HuH-7 (cell line): ENCODE measurements around the gene FGF7.
"Not testable (repeated sequence)": the region's sequence is repeated elsewhere in the genome, so short reads cannot be mapped to it uniquely, and the experiment has no call there.

ENCODE experiments used
- DNase-seq: peaks from one replicate; pipeline ENCODE4 v3.0.0; 2011; ENCODE audit warnings: low spot score

The FGF7 gene, protein sequence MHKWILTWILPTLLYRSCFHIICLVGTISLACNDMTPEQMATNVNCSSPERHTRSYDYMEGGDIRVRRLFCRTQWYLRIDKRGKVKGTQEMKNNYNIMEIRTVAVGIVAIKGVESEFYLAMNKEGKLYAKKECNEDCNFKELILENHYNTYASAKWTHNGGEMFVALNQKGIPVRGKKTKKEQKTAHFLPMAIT

DNA sequence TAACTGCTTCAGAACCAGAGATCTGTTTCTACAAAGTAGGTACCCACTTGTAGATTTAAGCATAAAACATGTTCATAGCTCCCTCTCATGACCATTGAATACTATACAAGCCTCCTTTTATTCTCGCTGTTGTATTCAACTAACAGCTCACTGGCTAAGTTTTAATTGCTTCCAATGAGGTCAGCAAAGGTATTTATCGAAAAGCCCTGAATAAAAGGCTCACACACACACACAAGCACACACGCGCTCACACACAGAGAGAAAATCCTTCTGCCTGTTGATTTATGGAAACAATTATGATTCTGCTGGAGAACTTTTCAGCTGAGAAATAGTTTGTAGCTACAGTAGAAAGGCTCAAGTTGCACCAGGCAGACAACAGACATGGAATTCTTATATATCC, at the start of gene FGF7:
TSS of gene FGF7 (plus strand) at position 222 of the 400 bp plus-strand sequence. CDS start 1,056 bp downstream, outside the sequence.
- DNase-seq: no peak

DNA sequence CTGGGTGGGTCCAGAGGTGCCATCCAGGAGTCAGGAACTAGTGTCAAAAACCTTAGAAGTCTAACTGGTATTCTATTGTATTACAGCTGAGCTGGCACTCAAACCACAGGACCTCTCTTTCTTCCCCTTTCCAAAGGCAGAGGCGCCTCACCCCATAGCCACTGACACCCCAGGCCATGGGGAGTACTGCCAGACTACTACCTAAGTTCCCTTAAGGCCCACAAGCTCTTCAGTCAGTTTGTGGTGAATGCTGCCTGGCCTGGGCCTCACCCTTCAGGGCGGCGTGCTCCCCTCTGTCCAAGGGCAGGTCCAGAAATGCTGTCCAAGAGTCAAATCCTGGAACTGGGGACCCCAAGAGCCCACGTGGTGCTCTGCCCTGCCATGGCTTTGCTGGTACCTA, 43.0 kb upstream of the FGF7 start:
- no peak for DNase-seq

DNA sequence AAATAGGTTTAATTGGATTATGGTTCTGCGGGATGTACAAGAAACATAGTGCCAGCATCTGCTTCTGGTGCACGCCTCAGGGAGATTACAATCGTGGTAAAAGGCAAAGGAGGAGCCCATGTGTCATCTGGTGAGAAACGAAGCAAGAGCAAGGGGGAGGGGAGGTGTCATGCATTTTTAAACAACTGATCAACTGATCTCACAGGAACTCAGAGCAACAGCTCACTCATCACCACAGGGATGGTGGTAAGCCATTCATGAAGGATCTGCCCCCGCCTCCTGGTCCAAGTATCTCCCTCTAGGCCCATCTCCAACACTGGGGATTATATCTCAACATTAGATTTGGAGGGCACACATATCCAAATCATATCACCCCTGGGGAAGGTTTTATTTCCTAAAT, 42.1 kb upstream of the FGF7 start:
- no peak for DNase-seq

DNA sequence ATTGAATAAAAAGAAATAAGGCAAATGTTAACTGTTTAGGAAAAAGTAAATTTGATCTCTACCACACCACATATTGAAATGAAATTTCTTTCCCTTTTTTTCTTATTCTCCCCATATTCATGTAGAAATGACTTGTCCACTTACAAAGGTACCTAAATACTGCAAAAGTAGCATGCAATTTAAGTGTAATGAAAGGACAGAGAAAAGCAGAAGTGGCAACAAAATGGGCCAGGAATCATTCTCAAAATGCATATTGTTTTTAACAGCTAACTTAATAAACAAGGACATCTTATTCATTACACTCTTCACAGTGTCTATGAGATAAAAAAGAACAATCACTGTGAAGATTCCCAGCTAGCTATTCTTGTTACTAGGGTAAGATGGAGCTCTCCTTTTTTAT, 40.6 kb upstream of the FGF7 start:
- no peak for DNase-seq

DNA sequence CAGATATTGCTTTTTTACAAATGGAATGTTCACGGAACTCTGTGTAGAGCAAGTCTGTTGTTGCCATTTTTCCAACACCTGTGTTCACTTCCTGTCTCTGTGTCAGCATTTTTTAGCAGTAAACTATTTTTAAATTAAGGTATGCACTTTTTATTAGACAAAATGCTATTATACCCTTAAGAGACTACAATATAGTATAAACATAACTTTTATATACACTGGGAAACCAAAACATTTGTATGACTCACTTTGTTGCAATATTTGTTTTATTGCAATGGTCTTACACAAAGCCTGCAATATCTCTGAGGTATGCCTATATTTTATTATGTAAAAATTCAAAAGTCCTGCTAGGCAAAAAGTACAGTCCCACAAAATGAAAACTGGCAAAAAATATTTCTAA, 39.8 kb upstream of the FGF7 start:
- no peak for DNase-seq

DNA sequence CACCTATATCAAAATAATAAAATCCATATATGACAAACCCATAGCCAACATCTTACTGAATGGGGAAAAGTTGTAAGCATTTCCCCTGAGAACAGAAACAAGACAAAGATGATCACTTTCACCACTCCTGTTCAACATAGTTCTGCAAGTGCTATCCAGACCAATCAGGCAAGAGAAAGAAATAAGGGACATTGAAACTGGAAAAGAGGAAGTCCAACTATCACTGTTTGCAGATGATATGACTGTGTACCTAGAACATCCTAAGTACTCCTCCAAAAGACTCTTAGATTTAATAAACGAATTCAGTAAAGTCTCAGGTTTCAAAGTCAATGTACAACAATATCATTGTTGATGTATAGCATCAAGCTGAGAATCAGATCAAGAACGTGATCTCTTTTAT, 35.6 kb upstream of the FGF7 start:
- no peak for DNase-seq

DNA sequence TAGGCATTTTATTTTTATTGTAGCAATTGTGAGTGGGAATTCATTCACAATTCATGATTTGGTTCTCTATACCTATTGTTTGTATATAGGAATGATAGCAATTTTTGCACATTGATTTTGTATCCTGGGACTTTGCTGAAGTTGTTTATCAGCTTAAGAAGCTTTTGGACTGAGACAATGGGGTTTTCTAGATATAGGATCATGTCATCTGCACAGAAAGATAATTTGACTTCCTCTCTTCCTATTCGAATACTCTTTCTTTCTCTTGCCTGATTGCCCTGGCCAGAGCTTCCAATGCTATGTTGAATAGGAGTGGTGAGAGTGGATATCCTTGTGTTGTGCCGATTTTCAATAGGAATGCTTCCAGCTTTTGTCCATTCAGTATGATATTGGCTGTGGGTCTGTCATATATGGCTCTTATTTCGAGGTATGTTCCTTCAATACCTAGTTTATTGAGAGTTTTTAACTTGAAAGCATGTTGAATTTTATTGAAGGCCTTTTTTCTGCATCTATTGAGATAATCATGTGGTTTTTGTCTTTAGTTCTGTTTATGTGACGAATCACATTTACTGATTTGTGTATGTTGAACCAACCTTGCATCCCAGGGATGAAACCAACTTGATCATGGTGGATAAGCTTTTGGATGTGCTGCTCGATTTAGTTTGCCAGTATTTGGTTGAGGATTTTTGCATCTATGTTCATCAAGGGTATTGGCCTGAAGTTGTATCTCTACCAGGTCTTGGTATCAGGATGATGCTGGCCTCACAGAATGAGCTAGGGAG, 20.3 kb upstream of the FGF7 start:
- DNase-seq: not testable (repeated sequence)

DNA sequence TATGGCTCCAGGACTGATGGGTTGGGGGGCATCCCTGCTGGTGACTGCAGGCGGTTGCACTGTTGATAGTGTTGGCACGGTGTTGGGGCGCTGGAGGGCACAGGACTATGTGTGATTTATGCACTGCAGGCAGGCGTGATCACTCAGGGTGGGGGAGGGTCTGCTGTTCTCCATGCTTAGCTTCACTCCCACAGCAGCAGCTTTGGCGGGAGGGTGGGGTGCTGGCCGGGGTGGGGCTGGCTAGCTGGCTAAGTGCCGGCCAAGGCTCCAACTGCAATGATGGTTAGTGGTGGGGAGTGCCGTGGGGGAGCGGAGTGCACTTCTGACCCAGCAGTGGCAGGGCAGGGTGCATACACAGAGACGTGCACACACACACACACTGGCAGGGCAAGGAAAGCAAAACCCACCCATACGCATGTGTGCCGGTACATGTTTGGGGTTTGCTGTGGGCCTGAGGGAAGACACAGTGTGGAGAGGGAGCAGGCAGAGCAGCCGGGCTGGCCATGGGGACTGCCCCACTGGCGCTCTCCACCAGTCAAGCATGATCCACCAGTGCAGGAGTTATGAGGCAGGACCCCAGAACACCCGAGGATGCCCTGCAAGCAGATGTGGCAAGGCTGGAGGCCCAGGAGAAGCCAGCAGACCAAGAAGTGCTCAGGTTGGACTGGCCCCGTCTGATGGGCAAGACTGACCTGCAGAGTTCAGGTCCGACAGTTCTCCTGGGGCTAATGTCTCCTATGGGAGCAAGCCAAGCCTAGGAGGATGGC, 16.5 kb upstream of the FGF7 start:
- DNase-seq: no peak

DNA sequence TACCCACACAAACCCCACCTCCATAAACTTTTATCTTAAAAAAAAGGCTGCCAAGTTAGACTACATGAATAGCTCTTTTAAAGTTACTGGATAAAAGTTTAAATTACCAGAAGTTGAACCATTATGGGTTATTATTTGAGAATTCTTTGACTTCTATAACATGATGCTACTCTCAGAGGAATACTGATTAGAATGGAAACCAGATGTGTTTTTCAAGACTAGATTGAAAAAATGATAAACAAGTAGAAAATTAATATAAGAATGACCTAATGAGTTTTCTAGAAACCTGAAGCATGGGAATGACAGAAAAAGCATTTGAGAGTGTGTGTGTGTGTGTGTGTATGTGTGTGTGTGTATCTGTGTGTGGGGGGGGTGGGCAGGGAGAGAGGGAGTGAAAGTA, 12.4 kb upstream of the FGF7 start:
- DNase-seq: no peak

DNA sequence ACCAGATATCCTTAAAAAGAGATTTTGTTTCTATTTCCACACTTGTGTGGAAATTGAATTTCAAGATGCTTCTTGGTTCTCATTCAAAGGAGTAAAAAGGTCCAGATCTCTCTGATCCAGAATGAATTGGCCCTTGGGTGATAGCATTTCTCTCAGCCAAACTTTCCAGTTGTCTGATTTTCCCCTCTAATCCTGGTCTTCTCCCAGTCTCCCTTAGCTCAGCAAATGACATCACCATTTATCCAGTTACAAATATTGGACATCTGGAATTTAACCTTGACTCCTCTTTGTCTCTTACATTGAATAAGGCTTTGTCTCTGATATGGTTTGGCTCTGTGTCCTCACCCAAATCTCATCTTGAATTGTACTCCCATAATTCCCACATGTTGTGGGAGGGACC, 10.2 kb upstream of the FGF7 start:
- no peak for DNase-seq

DNA sequence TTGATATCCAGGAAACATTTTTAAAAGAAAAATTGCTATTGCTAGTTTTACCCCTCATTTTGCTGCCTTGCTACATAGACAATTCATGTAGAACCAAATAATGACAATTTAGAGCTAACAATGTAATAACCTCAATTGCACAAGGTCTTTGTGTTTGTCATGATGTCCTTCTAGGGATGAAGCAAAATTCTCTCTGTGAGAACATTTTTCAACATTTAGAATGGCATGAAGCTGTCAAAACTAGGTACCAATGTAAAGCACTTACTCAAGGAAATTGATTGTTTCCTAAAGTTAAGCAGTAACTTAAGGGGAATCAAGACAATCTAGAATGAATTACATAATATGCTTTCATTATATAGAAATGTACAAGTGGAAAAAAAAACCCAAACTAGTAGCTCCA, 7.9 kb upstream of the FGF7 start:
- DNase-seq: no peak

DNA sequence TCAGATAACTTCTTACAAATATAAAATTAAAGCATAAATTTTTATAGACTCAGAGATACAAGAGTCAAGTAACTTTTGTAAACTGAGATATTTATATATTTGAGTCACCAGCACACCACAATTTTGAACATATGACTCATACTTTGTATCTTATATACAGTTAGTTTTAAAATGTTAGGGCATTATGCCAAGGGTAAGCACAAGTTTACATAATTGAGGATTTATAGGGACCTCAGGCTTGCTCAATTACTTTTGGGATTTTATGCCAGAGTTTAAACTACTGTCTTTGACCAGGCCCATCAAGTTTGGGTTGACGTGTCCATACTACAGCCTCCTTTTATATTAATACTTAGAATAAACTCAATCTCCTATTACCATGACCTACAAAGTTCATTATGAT, 7.4 kb upstream of the FGF7 start:
- no peak for DNase-seq

DNA sequence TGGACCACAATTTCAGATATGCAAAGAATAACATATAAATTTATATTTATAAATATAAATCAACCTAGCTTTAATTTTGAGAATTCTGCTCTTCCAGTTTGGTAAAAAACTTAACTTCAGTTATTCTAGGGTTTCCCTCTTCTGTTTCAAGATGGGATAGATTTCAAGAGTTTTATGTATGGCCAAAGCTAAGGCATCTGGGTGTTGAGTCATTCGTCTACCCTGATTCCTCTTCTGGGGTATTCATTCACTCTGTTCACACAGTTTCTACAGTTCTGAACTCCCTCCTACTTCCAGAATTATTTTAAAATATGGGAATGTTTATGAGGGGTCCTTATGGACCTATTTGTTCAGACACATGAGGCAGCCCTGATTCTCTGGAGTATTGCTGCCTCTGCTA, 4.2 kb upstream of the FGF7 start:
- DNase-seq: no peak

DNA sequence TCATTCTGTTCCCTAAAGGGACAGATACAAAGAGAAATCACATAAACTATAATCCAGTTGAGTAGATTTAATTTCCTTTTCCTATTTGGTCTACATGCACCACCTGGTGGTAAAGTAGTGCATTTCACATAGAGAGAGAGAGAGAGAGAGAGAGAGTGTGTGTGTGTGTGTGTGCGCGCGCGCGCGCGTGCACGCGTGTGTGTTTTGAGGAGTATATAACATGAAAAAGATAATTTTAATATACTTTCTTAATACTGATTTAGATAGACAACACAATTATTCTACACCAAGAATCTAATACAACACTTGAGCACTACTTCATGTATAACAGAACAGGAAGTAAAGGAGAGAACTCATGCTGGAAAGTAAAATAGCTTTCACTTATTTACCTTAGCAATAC, 1.1 kb upstream of the FGF7 start:
- no peak for DNase-seq

DNA sequence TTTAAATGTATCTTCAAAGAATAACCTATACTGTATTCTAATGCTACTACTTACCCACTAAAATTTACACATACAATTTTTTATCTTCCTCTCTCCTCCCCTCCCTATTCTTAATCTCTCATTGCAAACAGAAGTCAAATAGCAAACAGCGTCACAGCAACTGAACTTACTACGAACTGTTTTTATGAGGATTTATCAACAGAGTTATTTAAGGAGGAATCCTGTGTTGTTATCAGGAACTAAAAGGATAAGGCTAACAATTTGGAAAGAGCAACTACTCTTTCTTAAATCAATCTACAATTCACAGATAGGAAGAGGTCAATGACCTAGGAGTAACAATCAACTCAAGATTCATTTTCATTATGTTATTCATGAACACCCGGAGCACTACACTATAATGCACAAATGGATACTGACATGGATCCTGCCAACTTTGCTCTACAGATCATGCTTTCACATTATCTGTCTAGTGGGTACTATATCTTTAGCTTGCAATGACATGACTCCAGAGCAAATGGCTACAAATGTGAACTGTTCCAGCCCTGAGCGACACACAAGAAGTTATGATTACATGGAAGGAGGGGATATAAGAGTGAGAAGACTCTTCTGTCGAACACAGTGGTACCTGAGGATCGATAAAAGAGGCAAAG, 984 bp downstream of the FGF7 start:
- DNase-seq: no peak

DNA sequence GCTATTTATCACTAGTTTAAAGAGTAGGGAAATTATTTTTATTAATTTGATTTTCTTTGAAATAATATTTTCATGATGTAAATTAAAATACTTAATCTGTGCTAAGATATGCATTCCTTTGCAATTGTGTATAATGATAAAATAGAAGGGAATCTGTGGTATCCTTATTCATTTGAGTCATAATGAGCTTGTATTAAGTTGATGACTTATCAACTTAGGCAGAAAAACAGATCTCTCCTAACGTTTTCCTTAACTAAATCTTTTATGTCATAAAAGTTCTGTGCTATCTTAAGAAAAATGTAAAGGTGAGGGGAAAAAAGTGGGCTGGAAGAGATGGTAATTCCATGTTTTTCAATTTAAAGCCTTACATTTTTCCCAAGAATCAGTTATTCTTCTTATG, 1.9 kb downstream of the FGF7 start:
- no peak for DNase-seq

DNA sequence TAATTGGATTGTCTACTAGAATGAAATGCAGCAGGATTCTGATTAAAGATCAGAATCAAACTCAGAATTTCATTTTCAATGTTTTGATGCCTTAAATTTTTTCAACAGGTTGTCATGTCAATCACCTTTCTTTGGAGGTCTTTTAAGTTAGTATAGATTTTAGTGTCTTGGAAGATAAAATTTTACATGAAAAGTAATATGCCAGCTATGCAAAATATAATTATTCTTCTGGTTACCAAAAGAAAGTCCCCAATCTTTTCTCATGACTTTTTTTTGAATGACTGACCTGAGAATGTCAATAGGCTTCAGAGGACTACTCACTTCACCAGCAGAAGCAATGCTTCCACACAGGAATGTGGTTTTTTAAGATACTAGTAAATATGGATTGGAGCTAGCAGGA, 4.3 kb downstream of the FGF7 start:
- DNase-seq: no peak

DNA sequence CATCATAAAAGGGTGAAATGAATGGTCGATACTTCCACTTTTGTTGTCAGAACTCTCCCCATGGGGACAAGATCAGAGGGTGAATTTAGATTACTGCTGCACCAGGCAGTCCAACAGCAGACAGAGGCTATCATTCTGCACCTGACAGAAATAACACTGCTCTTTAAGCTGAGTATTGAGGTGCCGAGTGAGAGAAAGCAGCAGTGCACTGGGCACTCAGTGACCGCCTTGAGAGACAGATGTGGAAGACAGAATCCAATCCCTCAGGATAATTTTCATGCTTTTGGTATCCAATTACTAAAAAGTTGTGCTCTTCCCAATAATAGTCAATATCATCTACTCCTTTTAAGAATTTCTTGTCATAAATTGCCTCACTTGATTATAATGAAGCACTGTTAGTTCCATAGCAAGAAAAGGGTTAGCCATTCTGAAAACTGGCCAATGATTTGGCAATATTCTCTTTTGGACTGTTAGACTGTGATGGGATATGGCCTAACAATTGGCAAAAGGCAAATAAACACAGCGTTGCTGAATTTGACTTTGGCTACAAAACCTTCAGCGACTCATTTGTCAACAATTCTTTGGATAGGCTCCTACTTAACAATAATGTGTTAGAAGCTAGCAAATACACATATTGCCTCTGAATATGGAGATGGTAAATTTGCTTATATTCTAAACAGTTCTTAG, 5.5 kb downstream of the FGF7 start:
- DNase-seq: no peak

DNA sequence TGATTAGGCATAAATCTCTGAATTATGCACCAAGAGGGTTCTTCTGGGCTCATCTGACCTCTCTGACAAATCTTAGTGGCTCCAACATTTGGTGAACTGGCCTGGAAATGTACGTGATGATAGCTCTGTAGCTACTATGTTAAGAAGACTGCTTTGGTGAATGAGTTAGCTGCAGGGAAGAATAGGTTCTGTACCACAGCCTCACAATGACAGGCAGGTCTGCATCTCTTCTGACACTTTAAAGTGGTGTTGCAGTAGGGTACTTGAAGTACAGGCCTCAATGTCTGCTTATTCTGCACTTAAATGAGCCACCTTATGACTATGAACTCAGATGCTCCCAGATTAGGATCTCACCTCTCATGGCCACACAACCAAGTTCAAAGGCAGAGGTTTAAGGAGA, 7.0 kb downstream of the FGF7 start:
- no peak for DNase-seq

DNA sequence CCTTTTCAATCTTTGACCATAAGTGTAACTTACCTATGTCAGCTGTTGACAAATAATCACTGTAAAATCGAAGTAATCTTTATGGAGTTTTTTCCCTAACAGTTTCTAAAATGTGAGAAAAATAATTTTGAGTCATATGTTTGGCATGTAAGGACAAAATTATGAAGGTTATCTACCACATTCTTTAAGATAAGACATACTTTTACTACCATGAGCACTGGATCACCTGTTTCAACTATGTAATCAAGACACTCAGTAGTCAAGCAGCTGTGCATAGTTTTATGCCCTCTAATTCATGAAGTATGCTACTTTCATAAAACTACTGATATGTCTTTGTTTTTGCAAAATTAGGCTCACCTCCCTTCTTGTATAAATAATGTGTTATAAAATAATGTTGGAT, 12.1 kb downstream of the FGF7 start:
- DNase-seq: no peak

DNA sequence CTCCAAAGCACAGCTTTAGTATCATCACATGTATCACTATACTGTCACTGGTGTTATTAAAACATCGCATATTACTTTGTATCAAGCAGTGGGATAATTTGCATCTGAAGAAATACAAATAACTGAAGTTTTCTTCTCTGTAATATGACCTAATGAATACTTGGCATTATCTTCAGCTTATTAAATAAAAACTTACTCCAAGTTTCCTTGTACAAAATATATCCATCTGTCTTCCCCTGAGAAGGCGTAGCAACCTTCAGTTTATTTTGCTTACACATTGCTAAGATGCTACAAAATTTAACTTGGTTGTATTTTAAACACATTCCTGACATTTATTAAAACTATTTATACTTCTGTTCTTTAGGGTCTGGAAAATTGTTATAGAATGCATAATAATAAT, 13.7 kb downstream of the FGF7 start:
- DNase-seq: no peak

DNA sequence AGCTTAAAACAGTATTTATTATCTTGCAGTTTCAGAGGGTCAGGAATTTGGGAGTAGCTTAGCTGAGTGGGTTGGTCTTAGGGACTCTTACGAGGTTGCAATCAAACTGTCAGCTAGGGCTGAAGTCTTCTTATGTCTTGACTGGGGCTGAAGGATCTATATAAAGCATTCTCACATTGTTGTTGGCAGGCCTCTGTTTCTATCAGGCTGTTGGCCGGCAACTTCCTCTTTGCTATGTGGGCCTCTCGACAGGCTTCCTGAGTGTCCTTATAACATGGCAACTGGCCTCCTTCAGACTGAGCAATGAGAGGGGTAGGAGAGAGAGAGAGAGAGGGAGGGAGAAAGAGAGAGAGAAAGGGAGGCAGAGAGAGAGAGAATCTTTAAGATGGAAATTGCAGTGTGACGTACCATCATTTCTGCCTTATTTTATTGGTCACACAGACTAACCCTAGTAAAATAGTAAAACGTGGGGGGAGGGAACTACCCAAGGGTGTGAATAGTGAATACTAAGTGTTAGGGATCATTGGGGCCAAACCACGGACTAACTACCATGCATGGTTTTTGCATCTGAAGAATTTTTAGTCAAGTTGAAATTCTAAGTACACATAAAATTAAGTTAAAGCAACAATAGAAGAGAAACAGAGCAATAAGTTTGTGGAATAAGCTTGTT, 16.1 kb downstream of the FGF7 start:
- DNase-seq: no peak
